HG03066 (cell line): ENCODE data around the gene BCOR.

Experiments
- ATAC-seq: cut with Tn5 transposase; IDR thresholded peaks from one replicate; pipeline ENCODE4 v1.9.1; 2021; ENCODE audit warnings: low read depth; ENCODE audit not compliant: unreplicated experiment

Gene BCOR

DNA sequence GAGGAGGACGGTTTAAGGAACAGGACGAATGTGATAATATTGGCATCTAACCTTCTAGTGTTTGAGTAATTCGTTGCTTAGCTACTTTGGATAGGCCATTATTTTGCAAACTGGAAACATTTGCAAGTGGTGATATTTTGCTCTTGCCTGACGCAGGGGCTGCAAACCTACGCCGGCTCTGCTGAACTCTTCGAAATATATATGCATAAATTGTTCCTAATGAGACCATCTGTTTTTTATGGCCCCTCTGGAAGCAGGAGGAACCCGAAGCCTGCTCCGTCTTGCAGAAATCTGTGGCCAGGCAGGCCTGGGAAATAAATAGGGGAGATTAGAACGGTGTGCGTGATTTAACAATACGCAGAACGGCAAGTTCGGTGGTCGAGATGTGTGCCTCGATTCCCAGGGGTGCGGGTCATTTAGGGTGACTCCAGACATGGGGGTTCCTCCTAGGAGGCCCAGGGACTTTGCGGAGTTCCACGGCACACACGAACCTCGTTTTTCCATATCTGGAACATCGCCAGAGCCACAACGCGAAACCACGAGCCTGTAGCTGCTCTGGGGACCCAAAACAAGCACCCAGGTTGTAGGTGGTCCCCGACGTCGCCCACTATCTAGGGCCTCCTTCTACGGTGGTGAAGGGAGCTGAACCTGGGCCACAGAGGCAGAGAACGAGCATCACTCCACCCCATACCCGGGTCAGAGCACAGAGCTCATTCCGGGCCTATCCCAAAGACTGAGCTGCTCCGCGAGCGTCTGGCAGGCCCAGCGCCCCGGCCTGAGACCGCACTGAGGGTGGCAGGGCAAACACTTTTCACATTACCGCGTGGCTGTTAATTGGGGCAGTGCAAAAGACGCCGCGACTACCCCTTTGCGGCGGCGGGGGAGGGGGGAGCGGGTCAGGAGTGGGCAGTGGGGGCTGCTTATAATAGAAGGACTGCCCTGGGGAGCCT, 89.7 kb downstream of the BCOR start:
- no peak for ATAC-seq

DNA sequence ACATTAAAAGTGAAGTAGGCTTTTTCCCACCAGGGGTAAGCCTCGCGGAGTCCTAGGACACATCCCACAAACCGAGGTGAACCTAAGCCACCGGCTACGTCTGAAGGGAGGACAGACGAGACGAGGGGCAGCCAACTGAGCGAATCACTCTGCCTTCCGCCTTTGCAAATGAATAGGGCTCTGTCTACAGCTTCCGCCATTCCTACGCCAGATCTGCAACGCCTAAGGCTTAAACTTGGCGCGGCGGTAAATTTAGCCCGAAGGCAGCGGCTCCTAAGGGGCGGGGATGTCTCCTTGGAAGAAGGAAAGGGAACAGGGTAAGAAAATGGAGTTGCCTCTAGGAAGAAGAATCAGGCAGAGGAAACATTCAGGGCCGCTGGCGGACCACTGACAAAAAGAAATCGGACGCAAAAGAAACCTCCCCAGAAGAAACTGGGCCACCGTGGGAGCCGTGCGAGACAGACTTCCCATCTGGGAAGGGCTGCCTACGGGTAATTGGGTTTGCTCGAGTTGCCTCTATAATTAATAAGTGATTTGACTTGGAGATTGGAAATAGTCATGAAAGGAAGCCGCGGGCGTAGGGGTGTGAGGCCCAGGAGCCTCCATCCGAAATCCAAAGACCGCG, 90.5 kb downstream of the BCOR start:
- ATAC-seq = no peak

DNA sequence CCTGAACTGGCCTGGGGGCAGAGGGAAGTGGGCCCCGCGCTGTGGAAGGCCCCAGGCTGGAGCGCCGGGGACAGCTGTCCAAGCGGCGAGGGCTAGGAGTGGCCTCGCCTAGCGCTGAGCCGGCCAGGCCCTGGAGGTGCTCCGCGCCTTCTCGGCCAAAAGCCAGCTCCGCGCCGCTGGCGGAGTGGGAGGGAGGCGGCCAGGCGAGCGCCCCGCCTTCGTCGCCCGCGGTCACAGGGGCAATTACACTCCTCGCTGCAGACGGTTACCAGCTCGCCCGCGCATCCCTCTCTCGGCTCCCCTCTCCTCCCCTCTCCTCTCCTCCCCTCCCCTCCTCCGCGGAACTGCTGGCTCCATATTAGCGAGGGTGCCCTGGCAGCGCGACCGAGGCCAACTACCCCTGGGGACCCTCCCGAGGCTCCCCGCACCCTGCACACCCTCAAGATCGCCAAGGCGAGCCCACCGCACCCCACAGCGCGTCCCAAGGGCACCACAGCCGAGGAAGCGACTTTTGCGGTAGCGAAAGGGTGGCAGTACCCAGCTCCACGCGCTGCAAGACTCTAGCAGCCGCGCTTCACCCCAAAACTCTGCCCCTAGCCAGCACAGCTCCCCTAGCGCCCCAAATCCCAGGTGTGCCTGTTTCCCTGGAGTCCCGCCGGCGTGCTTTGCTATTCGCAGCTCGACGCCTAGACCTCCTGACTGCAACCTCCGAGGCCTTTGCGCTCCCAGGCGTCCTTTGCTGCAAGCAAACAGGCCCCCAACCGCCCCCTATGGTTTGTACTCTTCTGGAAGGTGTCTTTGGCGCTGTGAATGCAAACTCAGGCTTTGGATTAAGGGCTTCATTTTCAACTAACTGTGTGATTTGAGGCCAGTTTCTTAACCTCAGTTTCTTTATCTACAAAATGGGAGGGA, 91.4 kb downstream of the BCOR start:
- no peak for ATAC-seq

DNA sequence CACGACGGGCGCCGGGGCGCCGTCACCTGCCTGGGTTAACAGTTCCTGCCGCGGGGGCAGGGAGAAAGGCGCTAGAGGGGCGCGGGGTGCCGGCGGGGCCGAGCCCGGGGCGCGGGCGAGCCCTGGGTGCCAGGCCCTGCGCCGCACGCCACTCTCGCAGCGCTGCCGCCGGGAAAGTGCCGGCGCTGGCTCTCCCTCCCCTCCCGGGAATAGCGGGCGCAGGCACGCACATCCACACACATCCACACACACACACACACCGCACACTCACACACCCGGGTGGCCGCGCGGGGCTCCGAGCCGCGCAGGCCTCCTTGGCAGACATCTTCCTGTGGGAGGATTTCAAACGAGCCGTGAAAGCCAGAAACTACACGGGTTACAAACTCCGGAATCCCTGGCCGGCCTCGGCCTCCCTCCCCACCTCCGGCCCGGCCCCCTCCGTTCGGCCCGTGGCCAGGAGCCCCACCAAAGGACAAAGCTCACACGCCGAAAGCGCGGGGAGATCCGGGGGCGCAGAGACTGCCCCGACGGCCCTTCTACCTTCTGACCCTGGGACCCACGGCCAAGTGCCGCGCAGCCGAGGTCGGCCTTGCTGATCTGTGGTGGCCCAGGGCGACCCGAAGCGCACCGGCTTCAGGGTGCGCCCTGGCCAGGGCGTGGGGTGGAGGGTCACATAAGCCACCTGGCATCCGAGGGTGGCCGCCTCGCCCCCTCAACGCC, 92.3 kb downstream of the BCOR start:
- no peak for ATAC-seq

DNA sequence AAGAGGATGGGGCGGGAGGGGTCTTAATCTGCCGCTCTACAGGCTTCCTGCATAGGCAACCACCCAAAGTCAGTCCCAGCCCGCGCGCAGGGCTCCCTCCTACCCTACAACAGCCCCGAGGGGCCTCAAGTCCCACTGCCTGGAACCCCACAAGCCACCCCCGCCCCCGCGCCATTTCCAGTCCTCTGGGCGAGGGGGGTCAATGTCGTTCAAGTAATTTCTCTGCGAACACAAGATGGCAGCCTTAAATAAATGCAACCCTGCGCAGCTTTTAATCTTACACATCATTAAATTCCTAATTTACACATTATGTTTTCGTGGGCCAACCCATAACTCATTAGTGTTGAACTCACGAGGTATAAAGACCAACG, 92.9 kb downstream of the BCOR start:
- no peak for ATAC-seq

DNA sequence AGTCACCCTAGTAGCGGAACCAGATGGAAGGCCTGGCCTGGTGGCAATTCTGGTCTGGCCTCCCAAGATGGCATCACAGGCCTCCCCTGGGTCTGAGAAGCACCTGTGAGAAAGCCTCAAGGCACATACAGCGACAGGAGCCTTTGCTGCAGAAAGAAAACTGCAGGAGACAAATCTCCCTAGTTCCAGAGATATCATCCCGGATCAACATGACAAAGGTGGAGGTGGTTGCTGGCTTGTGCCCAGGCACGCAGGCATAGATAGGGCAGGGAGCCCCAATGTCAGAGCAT, 93.6 kb downstream of the BCOR start:
- no peak for ATAC-seq

DNA sequence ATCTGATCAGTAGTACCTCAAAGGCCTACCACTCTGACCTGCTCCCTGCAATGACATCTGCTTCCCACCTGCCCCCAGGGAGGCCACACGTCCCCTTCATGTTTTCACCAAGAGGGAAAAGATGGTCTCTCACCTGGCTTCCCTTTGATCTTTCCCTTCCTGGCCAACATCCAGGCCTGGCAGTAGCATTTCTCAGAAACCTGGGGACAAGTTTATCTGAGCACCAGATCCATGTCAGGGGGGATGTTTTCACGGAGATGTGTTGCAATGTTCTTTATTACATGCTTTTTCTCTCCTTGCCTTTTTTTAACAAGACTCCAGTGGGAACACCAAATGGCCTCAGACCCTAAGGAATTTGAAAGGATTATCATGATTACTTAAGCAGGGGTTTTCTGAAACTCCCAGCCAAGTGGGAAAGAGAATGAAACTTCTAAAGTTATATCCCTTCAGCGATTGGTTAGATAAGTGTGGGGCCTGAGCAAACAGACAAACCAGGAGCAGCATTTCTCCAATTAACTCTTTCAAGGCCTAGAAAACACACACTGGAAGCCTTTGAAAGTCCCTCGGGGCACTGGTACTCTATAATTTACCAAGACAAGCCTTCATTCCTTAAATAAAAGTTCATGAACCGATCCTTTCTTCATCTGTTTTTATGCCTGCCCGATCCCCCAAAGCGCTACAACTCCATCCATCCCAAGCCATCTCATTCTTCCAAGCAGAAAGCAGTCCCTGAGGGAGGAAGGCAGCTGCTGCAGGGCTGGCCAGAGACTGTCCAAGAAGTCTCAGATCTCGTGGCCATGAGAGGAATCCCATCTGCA, 94.1 kb downstream of the BCOR start:
- no peak for ATAC-seq

DNA sequence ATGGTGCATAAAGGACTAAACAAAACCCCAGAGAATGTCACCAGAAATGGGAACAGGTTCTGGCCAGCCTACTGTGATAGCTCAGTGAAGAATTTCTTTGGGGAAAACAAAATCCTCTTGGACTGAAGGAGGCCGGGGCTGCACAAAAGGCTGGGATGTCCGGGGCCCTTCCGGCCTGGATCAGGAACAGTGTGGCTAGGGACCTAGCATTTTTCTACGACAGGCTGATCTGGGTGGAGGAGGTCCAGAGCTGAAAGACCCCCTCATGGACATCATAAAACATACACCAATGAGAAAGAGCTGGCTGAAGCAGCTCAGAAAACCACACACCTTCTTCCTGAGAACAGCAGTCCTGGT, 94.7 kb downstream of the BCOR start:
- ATAC-seq = no peak
